Muscle of leg (tissue), 11 donors: ENCODE data around the gene HYDIN. TPM values are rescaled to one million over a fixed set of nuclear protein-coding genes. Genes with fewer than 3 reads are reported as not detected.

ENCODE experiments used
- DNase-seq: peaks from one replicate; pipeline ENCODE4 v3.0.0; 2013
- H3K27ac ChIP-seq: one replicate; pipeline ENCODE4 v1.5.1; 2013; ENCODE audit warnings: mild to moderate bottlenecking, low read length, control low read depth
- H3K27me3 ChIP-seq: one replicate; pipeline ENCODE4 v1.6.1; 2013; ENCODE audit warnings: low read length; ENCODE audit not compliant: control insufficient read depth, insufficient read depth
- H3K36me3 ChIP-seq: one replicate; pipeline ENCODE4 v1.6.1; 2013; ENCODE audit warnings: low read length; ENCODE audit not compliant: control insufficient read depth, insufficient read depth
- H3K4me1 ChIP-seq: one replicate; pipeline ENCODE4 v1.6.1; 2013; ENCODE audit warnings: low read length; ENCODE audit not compliant: control insufficient read depth, insufficient read depth
- H3K4me3 ChIP-seq: one replicate; pipeline ENCODE4 v1.5.1; 2013; ENCODE audit warnings: low read length, control low read depth
- H3K9me3 ChIP-seq: replicated peaks from 2 replicates; pipeline ENCODE4 v1.6.1; 2013; ENCODE audit warnings: low read depth, low read length; ENCODE audit not compliant: control insufficient read depth
- WGBS: methylation state at CpG from one replicate; pipeline ENCODE4 v1.1.5; 2013; ENCODE audit warnings: missing lambda C conversion rate; ENCODE audit not compliant: insufficient coverage; 5-methylcytosine and 5-hydroxymethylcytosine counted together
- polyA plus RNA-seq, 8 donors: library from polyadenylated mRNA; unstranded; fragments of 120-200 nt; gene quantifications; one replicate each; pipeline versions ENCODE4 v1.2.1 to v1.2.3, GENCODE V29; 2013; ENCODE audit warnings: inconsistent platforms in 1 of 8, low replicate concordance in 1 of 8; ENCODE audit not compliant: insufficient read length in 8 of 8, insufficient read depth in 1 of 8
- total RNA-seq: library from RNA; stranded (reverse); fragments of 120-200 nt; gene quantifications from one replicate; pipeline ENCODE4 v1.2.4, GENCODE V29; 2013

Gene HYDIN
- total and polyA plus RNA-seq, 9 donors, result 0.57 to 3.2 (median 1.5) TPM

- Histone ChIP-seq H3K4me3 (no peak overlapping the region), H3K27me3 (no peaks in the 10 kb centered on the region), H3K36me3 (no peaks in the 10 kb centered on the region), H3K27ac (no peak overlapping the region), H3K4me1 (peaks cover 9% of the 10 kb centered on the region), H3K9me3 (no peaks in the 10 kb centered on the region)
- 86% methylated on average over 9 of the region's 12 CpGs for WGBS
- DNase-seq, result no peak
Measured at GRCh38 chr16:70795296-70795912, 435.1 kb downstream of the HYDIN start.

GRCh38 chr16:70793851-70794502, 436.5 kb downstream of the HYDIN start:
- H3K27ac ChIP-seq, result no peak overlapping the region
- no peaks in the 10 kb centered on the region for H3K9me3 ChIP-seq
- H3K27me3 ChIP-seq, result no peaks in the 10 kb centered on the region
- no peak overlapping the region for H3K4me3 ChIP-seq
- 79% methylated on average over 2 of the region's 8 CpGs for WGBS
- peaks cover 10% of the 10 kb centered on the region for H3K4me1 ChIP-seq
- H3K36me3 ChIP-seq, result no peaks in the 10 kb centered on the region
- no peak for DNase-seq

- peaks cover 16% of the 10 kb centered on the region for H3K4me1 ChIP-seq
- WGBS, result 78% methylated on average over 7 of the region's 8 CpGs
- peaks cover 9% of the 10 kb centered on the region for H3K36me3 ChIP-seq
- DNase-seq, result no peak
- H3K27me3 ChIP-seq, result no peaks in the 10 kb centered on the region
- no peak overlapping the region for H3K4me3 ChIP-seq
- no peaks in the 10 kb centered on the region for H3K9me3 ChIP-seq
- H3K27ac ChIP-seq, result no peak overlapping the region
Measured at GRCh38 chr16:70790815-70791214, 439.7 kb downstream of the HYDIN start.

DNA sequence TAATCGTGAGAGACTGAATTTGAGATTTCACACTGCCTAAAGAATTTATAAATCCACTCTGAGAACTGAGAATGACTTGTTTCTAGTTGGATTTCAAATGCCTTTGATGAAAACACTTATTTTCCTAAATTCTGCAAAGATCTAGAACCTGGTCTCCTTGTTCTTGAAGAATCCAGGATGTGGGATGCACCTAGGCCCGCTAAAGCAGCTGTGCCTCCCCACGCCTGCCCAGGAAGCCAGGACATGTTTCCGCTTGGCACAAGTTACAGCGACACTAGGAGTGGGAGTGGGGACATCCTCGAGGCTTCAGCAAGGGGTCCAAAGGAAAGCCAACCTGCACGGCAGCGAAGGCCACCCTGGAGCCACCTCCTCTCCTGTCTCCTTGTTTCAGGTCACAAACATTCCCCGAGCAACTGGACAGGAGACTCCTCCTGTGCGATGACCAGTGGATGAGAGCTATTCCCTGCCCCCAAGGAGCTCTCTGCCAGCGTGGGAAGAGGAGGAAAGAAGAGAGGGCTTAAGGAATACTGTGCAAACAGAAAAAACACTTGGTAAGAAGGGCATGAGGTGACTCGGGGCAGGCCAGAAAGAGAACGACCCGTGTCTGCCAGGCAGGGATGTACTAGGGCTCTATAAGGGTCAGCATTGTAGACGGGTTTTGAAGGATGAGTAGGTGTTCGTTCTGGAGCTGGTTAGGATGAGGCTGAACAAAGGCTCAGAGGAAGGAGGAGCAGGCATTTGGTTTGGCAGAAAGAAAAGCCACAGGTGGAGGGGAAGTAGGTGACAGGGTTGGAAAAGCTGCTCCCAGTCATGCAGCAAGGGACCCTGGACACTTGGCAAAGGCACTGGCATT, 440.7 kb downstream of the HYDIN start:
- H3K27ac ChIP-seq, result peak overlapping the region; percentile 47
- WGBS, result 73% methylated on average over 13 of the region's 16 CpGs

DNA sequence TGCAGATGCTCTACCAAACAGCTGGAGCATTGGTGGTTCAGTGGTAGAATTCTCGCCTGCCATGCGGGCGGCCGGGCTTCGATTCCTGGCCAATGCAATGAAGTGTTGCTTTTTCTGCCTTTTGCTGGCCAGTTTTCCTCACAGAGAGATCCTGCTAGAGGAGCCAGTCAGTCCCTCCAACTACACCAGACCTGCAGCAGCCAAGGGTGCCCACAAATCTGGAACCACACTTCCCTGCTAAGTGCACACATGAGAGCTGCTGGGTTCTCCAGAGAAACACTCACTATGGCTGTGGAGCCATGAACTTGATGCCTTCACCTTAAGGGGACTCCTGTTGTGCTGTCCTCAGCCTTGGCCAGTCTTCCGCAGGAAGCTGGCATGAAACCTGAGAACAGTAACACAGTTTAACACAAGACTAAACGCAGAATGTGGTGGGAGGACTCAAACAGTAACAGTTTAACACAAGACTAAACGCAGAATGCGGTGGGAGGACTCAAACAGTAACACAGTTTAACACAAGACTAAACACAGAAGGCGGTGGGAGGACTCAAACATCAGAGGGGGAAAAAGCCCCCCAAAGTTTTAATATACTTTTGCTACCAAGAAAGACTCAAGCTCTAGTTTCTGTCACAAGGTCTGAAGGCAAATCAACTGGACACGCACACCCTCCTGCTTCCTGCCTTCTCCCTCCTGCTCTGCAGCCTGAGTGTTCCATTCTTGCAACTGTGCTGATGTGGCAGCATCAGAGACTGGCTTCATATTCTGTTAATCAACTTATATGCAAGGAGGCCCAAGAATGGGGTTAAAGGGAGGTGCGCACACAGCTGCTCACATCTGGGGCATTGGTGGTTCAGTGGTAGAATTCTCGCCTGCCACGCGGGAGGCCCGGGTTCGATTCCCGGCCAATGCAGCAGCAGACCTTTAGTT, 441.6 kb downstream of the HYDIN start:
- no peaks in the 10 kb centered on the region for H3K9me3 ChIP-seq
- no peak overlapping the region for H3K4me3 ChIP-seq
- H3K36me3 ChIP-seq, result peaks cover 26% of the 10 kb centered on the region
- WGBS, result 63% methylated on average over 10 of the region's 18 CpGs
- no peaks in the 10 kb centered on the region for H3K27me3 ChIP-seq
- DNase-seq, result peak; percentile 93
- peaks cover 16% of the 10 kb centered on the region for H3K4me1 ChIP-seq
- peak overlapping the region; percentile 82 for H3K27ac ChIP-seq

More for the DNA sequence above, 440.7 kb downstream of the HYDIN start:
- peaks cover 16% of the 10 kb centered on the region for H3K4me1 ChIP-seq
- no peaks in the 10 kb centered on the region for H3K9me3 ChIP-seq
- no peak for DNase-seq
- H3K27me3 ChIP-seq, result no peaks in the 10 kb centered on the region
- peaks cover 18% of the 10 kb centered on the region for H3K36me3 ChIP-seq
- H3K4me3 ChIP-seq, result no peak overlapping the region

- H3K27ac ChIP-seq, result no peak overlapping the region
- peaks cover 16% of the 10 kb centered on the region for H3K4me1 ChIP-seq
- peaks cover 52% of the 10 kb centered on the region for H3K36me3 ChIP-seq
- no peak for DNase-seq
- H3K9me3 ChIP-seq, result no peaks in the 10 kb centered on the region
- no peaks in the 10 kb centered on the region for H3K27me3 ChIP-seq
- 96% methylated on average over 16 of the region's 19 CpGs for WGBS
- H3K4me3 ChIP-seq, result no peak overlapping the region
Measured at GRCh38 chr16:70786020-70786755, 444.3 kb downstream of the HYDIN start.

DNA sequence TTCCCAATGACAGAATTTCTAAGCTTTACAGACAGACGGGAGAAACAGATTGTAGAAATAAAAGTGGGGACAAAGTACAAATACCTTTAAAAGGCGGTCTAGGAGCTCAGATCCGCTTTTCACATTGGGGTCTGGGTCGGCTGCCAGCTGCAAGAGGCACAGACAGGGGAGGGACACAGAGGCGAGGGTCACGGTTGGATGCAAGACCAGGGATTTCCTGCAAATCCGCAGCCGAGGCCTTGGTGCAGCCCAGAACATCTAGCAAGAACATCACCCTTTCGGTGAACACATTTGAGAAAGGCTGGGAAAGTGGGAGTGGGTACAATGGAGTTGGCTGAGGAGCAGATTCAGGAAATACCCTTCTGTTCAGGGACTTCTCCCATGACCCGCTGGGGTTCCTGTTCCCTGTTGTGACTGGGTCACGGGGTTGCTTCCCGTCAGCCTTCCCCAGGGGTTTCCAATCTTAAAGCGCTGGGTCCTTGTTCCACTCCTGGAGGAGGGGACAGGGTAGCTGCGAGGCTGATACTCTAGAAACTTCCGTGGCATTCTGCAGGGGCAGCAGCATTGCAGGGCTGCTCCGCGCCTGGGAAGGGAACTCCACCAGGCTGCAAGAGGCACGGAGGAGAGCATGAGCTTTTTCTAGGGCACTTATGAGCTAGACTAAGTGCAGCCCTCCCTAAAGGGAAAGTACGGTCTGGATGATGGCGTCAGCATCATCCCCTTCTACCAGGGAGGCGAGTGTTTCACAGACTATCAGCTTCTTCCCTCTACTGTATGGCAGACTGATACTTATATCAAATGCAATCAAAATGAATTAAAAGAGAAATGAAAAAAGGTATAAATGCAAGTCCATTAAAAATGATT, 445.6 kb downstream of the HYDIN start:
- Histone ChIP-seq H3K27ac (no peak overlapping the region), H3K4me3 (no peak overlapping the region), H3K27me3 (no peaks in the 10 kb centered on the region), H3K4me1 (peaks cover 14% of the 10 kb centered on the region), H3K9me3 (no peaks in the 10 kb centered on the region), H3K36me3 (peaks cover 65% of the 10 kb centered on the region)
- DNase-seq, result no peak
- 81% methylated on average over 17 of the region's 21 CpGs for WGBS

GRCh38 chr16:70782237-70782636, 448.3 kb downstream of the HYDIN start:
- no peak for DNase-seq
- H3K4me1 ChIP-seq, result peaks cover 18% of the 10 kb centered on the region
- H3K4me3 ChIP-seq, result no peak overlapping the region
- H3K9me3 ChIP-seq, result no peaks in the 10 kb centered on the region
- 100% methylated on average over 3 of the region's 3 CpGs for WGBS
- H3K27ac ChIP-seq, result no peak overlapping the region
- no peaks in the 10 kb centered on the region for H3K27me3 ChIP-seq
- H3K36me3 ChIP-seq, result peaks cover 73% of the 10 kb centered on the region
